T-helper 2 cell treated with Interferon-gamma antibody and Interleukin-4, amounts not matched to agents 5 μg/mL and 100 μg/mL, for 36 hours (primary cell): Measurements from ENCODE around the gene SLC7A9.

ENCODE experiments used
- DNase-seq: peaks from one replicate; pipeline ENCODE4 v3.0.0; 2021; ENCODE audit warnings: low spot score
- H3K27ac Mint-ChIP-seq: one replicate; pipeline ENCODE4 v1.8.0; 2021; ENCODE audit warnings: mild to moderate bottlenecking, mixed read lengths
- H3K27me3 Mint-ChIP-seq: one replicate; pipeline ENCODE4 v1.8.0; 2021; ENCODE audit warnings: low read depth, mixed read lengths
- H3K36me3 Mint-ChIP-seq: one replicate; pipeline ENCODE4 v1.8.0; 2021; ENCODE audit warnings: low read depth, mixed read lengths
- H3K4me1 Mint-ChIP-seq: one replicate; pipeline ENCODE4 v1.8.0; 2021; ENCODE audit warnings: low read depth, mixed read lengths
- H3K4me3 Mint-ChIP-seq: one replicate; pipeline ENCODE4 v1.8.0; 2022; ENCODE audit warnings: mild to moderate bottlenecking, moderate library complexity, mixed read lengths
- H3K9me3 Mint-ChIP-seq: one replicate; pipeline ENCODE4 v1.8.0; 2021; ENCODE audit warnings: mixed read lengths

SLC7A9 gene

GRCh38 chr19:32869369-32869965 is at the start of gene SLC7A9:
Gene SLC7A9 (minus strand): TSS chr19:32869767. CDS start chr19:32868534, 1,233 bp downstream.
- H3K27me3 Mint-ChIP-seq = no peaks in the 10 kb centered on the region
- H3K4me3 Mint-ChIP-seq = no peak within 1 kb of the TSS
- no peaks in the 10 kb centered on the region for H3K9me3 Mint-ChIP-seq
- H3K27ac Mint-ChIP-seq = no peak within 1 kb of the TSS
- DNase-seq = no peak
- no peaks in the 10 kb centered on the region for H3K4me1 Mint-ChIP-seq
- H3K36me3 Mint-ChIP-seq = no peaks in the 10 kb centered on the region

GRCh38 chr19:32919365-32919764 is 49.8 kb upstream of the SLC7A9 start:
- Mint-ChIP-seq H3K27ac (no peak overlapping the region), H3K4me1 (peaks cover 2% of the 10 kb centered on the region), H3K4me3 (no peak overlapping the region), H3K27me3 (no peaks in the 10 kb centered on the region), H3K9me3 (no peaks in the 10 kb centered on the region), H3K36me3 (peaks cover 11% of the 10 kb centered on the region)
- no peak for DNase-seq

GRCh38 chr19:32917616-32917996 is 48.0 kb upstream of the SLC7A9 start:
- no peaks in the 10 kb centered on the region for H3K9me3 Mint-ChIP-seq
- H3K36me3 Mint-ChIP-seq = peaks cover 7% of the 10 kb centered on the region
- no peak for DNase-seq
- no peak overlapping the region for H3K4me3 Mint-ChIP-seq
- H3K27ac Mint-ChIP-seq = no peak overlapping the region
- H3K27me3 Mint-ChIP-seq = no peaks in the 10 kb centered on the region
- H3K4me1 Mint-ChIP-seq = peaks cover 2% of the 10 kb centered on the region

GRCh38 chr19:32916969-32917615 is 47.5 kb upstream of the SLC7A9 start:
- Mint-ChIP-seq H3K4me1 (peaks cover 2% of the 10 kb centered on the region), H3K4me3 (no peak overlapping the region), H3K9me3 (no peaks in the 10 kb centered on the region), H3K27ac (no peak overlapping the region), H3K36me3 (peaks cover 7% of the 10 kb centered on the region), H3K27me3 (no peaks in the 10 kb centered on the region)
- no peak for DNase-seq

GRCh38 chr19:32914879-32915660 is 45.5 kb upstream of the SLC7A9 start:
- Mint-ChIP-seq H3K4me3 (no peak overlapping the region), H3K36me3 (peaks cover 4% of the 10 kb centered on the region), H3K4me1 (no peaks in the 10 kb centered on the region), H3K27ac (no peak overlapping the region), H3K27me3 (no peaks in the 10 kb centered on the region), H3K9me3 (no peaks in the 10 kb centered on the region)
- DNase-seq = no peak

GRCh38 chr19:32911467-32911866 is 41.9 kb upstream of the SLC7A9 start:
- Mint-ChIP-seq H3K4me3 (no peak overlapping the region), H3K9me3 (no peaks in the 10 kb centered on the region), H3K36me3 (peaks cover 5% of the 10 kb centered on the region), H3K27ac (no peak overlapping the region), H3K4me1 (no peaks in the 10 kb centered on the region), H3K27me3 (no peaks in the 10 kb centered on the region)
- no peak for DNase-seq

- H3K4me1 Mint-ChIP-seq = no peaks in the 10 kb centered on the region
These were observed 41.3 kb upstream of the SLC7A9 start for GRCh38 chr19:32910874-32911273.

GRCh38 chr19:32910094-32910493 is 40.5 kb upstream of the SLC7A9 start:
- H3K36me3 Mint-ChIP-seq = peaks cover 3% of the 10 kb centered on the region
- H3K27me3 Mint-ChIP-seq = no peaks in the 10 kb centered on the region
- H3K27ac Mint-ChIP-seq = no peak overlapping the region
- no peak overlapping the region for H3K4me3 Mint-ChIP-seq
- H3K9me3 Mint-ChIP-seq = no peaks in the 10 kb centered on the region
- DNase-seq = no peak
- no peaks in the 10 kb centered on the region for H3K4me1 Mint-ChIP-seq

More at GRCh38 chr19:32910874-32911273, 41.3 kb upstream of the SLC7A9 start:
- no peaks in the 10 kb centered on the region for H3K27me3 Mint-ChIP-seq
- H3K27ac Mint-ChIP-seq = no peak overlapping the region
- H3K9me3 Mint-ChIP-seq = no peaks in the 10 kb centered on the region
- peaks cover 5% of the 10 kb centered on the region for H3K36me3 Mint-ChIP-seq
- no peak overlapping the region for H3K4me3 Mint-ChIP-seq
- DNase-seq = no peak

- no peaks in the 10 kb centered on the region for H3K4me1 Mint-ChIP-seq
- no peak overlapping the region for H3K4me3 Mint-ChIP-seq
- no peak for DNase-seq
- no peaks in the 10 kb centered on the region for H3K9me3 Mint-ChIP-seq
- H3K27ac Mint-ChIP-seq = no peak overlapping the region
- H3K36me3 Mint-ChIP-seq = peaks cover 3% of the 10 kb centered on the region
- H3K27me3 Mint-ChIP-seq = no peaks in the 10 kb centered on the region
These were observed 39.7 kb upstream of the SLC7A9 start for GRCh38 chr19:32909257-32909656.

- Mint-ChIP-seq H3K9me3 (no peaks in the 10 kb centered on the region), H3K27me3 (no peaks in the 10 kb centered on the region), H3K4me1 (no peaks in the 10 kb centered on the region), H3K4me3 (no peak overlapping the region), H3K36me3 (peaks cover 3% of the 10 kb centered on the region), H3K27ac (no peak overlapping the region)
- no peak for DNase-seq
These were observed 39.1 kb upstream of the SLC7A9 start for GRCh38 chr19:32908641-32909190.

- Mint-ChIP-seq H3K36me3 (peaks cover 9% of the 10 kb centered on the region), H3K4me3 (no peak overlapping the region), H3K9me3 (no peaks in the 10 kb centered on the region), H3K4me1 (no peaks in the 10 kb centered on the region), H3K27me3 (no peaks in the 10 kb centered on the region), H3K27ac (no peak overlapping the region)
- no peak for DNase-seq
These were observed 32.9 kb upstream of the SLC7A9 start for GRCh38 chr19:32902448-32902847.

GRCh38 chr19:32901504-32902161 is 32.1 kb upstream of the SLC7A9 start:
- no peak overlapping the region for H3K4me3 Mint-ChIP-seq
- no peak for DNase-seq
- no peaks in the 10 kb centered on the region for H3K4me1 Mint-ChIP-seq
- H3K9me3 Mint-ChIP-seq = no peaks in the 10 kb centered on the region
- no peaks in the 10 kb centered on the region for H3K27me3 Mint-ChIP-seq
- H3K36me3 Mint-ChIP-seq = peaks cover 9% of the 10 kb centered on the region
- no peak overlapping the region for H3K27ac Mint-ChIP-seq

GRCh38 chr19:32896516-32897214 is 27.1 kb upstream of the SLC7A9 start:
- no peak for DNase-seq
- H3K36me3 Mint-ChIP-seq = peaks cover 24% of the 10 kb centered on the region
- H3K4me1 Mint-ChIP-seq = peaks cover 7% of the 10 kb centered on the region
- no peak overlapping the region for H3K4me3 Mint-ChIP-seq
- no peaks in the 10 kb centered on the region for H3K27me3 Mint-ChIP-seq
- H3K27ac Mint-ChIP-seq = no peak overlapping the region
- H3K9me3 Mint-ChIP-seq = peaks cover 19% of the 10 kb centered on the region
